Neutrophil (primary cell): ENCODE results near the gene AK1.

Experiments used
- H3K27ac ChIP-seq: fragments of 200-600 bp; sonication (generic); 2 replicates; pipeline ENCODE4 v1.5.1; 2016; ENCODE audit warnings: mild to moderate bottlenecking, moderate library complexity
- H3K27me3 ChIP-seq: fragments of 200-600 bp; sonication (generic); 2 replicates; pipeline ENCODE4 v1.6.0; 2016; ENCODE audit warnings: mild to moderate bottlenecking
- H3K36me3 ChIP-seq: fragments of 200-600 bp; sonication (generic); 2 replicates; pipeline ENCODE4 v1.5.1; 2017
- H3K4me1 ChIP-seq, 2 experiments: fragments of 200-600 bp in 1 of 2; sonication (generic) in 1 of 2; 1 replicate in 1 of 2; 2 replicates in 1 of 2; pipeline versions ENCODE4 v1.5.1 to v1.6.1; 2013 to 2016; ENCODE audit warnings: low read depth in 1 of 2, low read length in 1 of 2, mild to moderate bottlenecking in 1 of 2, moderate library complexity in 1 of 2; ENCODE audit not compliant: control insufficient read depth in 1 of 2, insufficient read depth in 1 of 2
- H3K4me3 ChIP-seq, 2 experiments: fragments of 200-600 bp in 1 of 2; sonication (generic) in 1 of 2; 1 replicate in 1 of 2; 2 replicates in 1 of 2; pipeline ENCODE4 v1.5.1; 2013 to 2016; ENCODE audit warnings: low read depth in 1 of 2, low read length in 1 of 2, mild to moderate bottlenecking in 1 of 2, moderate library complexity in 1 of 2
- H3K9me3 ChIP-seq: fragments of 200-600 bp; sonication (generic); 2 replicates; pipeline ENCODE4 v1.5.1; 2016
- CTCF ChIP-seq: fragments of 200-600 bp; sonication (generic); IDR thresholded peaks from 2 replicates; pipeline ENCODE4 v1.5.1; 2016; ENCODE audit warnings: antibody characterized with exemption

AK1 gene

DNA sequence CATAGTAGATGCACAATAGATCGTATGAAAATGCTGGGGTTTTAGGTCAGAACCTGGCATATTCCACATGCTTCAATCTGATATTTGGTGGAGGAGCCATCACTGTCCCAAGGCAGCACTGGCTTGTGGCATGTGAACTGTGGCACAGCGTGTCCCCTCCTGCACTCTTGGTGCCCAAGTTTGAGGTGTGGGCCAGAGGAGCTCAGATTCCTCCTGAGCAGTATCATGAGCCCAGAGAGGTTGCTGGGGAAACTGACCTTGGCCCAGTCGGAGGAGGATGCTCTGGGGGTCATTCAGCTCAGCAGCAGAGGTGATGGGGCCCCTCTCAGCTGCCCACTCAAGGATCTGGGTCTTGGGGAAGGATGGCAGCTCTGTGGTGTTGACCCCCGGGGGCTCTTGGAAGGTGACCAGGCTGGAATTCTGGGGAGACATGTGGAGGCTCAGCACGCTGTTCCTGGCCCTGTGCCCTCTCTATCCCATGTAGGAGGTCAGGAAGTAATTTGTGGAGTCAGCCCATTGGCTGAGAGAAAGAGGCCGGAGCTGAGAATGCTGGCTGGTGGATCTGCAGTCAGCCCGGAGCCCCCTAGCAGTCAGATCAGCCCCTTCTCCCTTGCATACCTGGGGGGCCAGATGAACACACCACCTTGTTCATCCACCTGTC, 51.1 kb downstream of the AK1 start:
- no peak overlapping the region for H3K4me3 ChIP-seq
- H3K27ac ChIP-seq = no peak overlapping the region
- peaks cover 0 to 6% of the 10 kb centered on the region in 2 experiments for H3K4me1 ChIP-seq
- H3K27me3 ChIP-seq = no peaks in the 10 kb centered on the region
- no peak for TF ChIP-seq CTCF
- H3K36me3 ChIP-seq = no peaks in the 10 kb centered on the region
- H3K9me3 ChIP-seq = no peaks in the 10 kb centered on the region

- Histone ChIP-seq H3K36me3 (no peaks in the 10 kb centered on the region), H3K4me1 (peaks cover 0 to 6% of the 10 kb centered on the region in 2 experiments), H3K9me3 (no peaks in the 10 kb centered on the region), H3K27me3 (no peaks in the 10 kb centered on the region), H3K27ac (no peak overlapping the region), H3K4me3 (no peak overlapping the region)
- no peak for TF ChIP-seq CTCF
Observed at GRCh38 chr9:127825319-127826051, 52.0 kb downstream of the AK1 start.

- TF ChIP-seq CTCF = no peak
- H3K27me3 ChIP-seq = no peaks in the 10 kb centered on the region
- H3K27ac ChIP-seq = no peak overlapping the region
- H3K4me1 ChIP-seq = no peaks in the 10 kb centered on the region
- H3K36me3 ChIP-seq = no peaks in the 10 kb centered on the region
- no peaks in the 10 kb centered on the region for H3K9me3 ChIP-seq
- H3K4me3 ChIP-seq = no peak overlapping the region
Observed at GRCh38 chr9:127822108-127822507, 55.4 kb downstream of the AK1 start.

DNA sequence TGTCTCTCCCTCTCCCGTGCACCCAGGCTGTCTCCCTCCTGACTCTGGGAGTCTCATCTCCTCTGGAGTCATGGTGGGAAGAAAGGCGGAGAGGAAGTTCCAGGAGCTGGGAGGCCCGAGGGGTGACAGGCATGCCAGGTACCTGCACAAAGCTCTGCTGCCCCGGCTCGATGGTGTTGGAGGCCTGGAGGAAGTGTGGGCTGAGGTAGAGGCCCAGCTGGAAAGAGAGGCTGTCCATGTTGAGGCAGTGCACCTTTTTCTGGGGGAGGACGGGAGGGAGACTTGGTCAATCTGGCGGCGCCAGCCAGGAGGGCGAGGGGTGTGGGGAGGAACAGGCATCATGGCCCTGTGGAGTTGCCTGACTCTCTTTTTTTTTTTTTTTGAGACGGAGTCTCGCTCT, 58.9 kb downstream of the AK1 start:
- no peak for TF ChIP-seq CTCF
- Histone ChIP-seq H3K4me1 (no peaks in the 10 kb centered on the region), H3K9me3 (no peaks in the 10 kb centered on the region), H3K36me3 (no peaks in the 10 kb centered on the region), H3K27me3 (no peaks in the 10 kb centered on the region), H3K27ac (no peak overlapping the region), H3K4me3 (no peak overlapping the region)

DNA sequence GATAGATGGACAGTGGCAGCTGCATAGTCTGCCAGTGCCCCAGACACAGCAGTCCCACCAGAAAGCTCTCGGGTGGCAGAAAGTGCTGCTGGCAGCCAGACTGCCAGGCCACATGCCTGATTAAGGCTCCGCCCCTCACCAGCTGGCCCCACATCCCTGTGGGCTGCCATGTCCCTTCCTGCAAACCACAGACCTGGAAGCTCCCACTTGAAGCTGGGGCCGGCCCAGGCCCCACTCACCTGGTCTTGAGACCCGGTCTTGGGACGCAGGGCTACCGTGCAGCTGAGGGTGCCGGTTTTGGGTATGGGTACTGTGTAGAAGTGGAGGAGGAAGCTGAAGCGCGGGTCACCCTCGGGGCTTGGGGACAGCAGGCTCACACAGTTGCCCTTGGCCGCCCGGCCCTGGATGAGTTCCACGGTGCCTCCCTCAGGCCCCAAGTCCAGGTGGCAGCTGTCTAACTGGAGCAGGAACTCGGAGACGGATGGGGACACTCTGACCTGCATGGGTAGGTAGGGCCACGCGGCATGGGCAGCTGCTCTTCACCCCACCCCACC, 59.5 kb downstream of the AK1 start:
- peaks cover 5% of the 10 kb centered on the region for H3K36me3 ChIP-seq
- H3K27ac ChIP-seq = no peak overlapping the region
- no peaks in the 10 kb centered on the region for H3K27me3 ChIP-seq
- no peaks in the 10 kb centered on the region for H3K4me1 ChIP-seq
- no peak for TF ChIP-seq CTCF
- no peak overlapping the region for H3K4me3 ChIP-seq
- H3K9me3 ChIP-seq = no peaks in the 10 kb centered on the region
